ENCODE data around the gene TCOF1. TPM values are rescaled to one million over a fixed set of nuclear protein-coding genes. Genes with fewer than 3 reads are reported as not detected.
A peak's percentile ranks its signal among the peaks of the same experiment; 100 is the strongest.

The TCOF1 gene
- total and polyA plus RNA-seq, 9 donors: 16.7 to 38.3 (median 27.8) TPM

GRCh38 chr5:150448952-150449516, 91.5 kb downstream of the TCOF1 start:
- H3K4me3 ChIP-seq: peak overlapping the region; percentile 73
- no peaks in the 10 kb centered on the region for H3K9me3 ChIP-seq
- no peaks in the 10 kb centered on the region for H3K36me3 ChIP-seq
- no peaks in the 10 kb centered on the region for H3K27me3 ChIP-seq
- WGBS, 3 donors: 0% methylated on average over 31 of the region's 31 CpGs
- H3K27ac ChIP-seq: peak overlapping the region; percentile 82 to 94
- no peak for DNase-seq
- intact Hi-C loops (cut with DNase I): loop anchor here in 1 of 4 donors (10.0 kb wide), 1 partner anchor 314 kb away; no protein-coding TSS in a partner anchor
- peaks cover 3% of the 10 kb centered on the region for H3K4me1 ChIP-seq (ENCODE audit: insufficient read depth)
- TF ChIP-seq EP300 (IDR thresholded peaks at IDR 0.05): no peak
- no peak for TF ChIP-seq CTCF (IDR thresholded peaks at IDR 0.05)
- no peak for TF ChIP-seq POLR2A (IDR thresholded peaks at IDR 0.05)

Other genes starting within 250 kb of the TCOF1 start
- gene PDGFRB, start 201.9 kb upstream of the TCOF1 start, total RNA-seq: 100 to 1,000 TPM; 102 to 302 (median 212) TPM
- 100 to 1,000 TPM; 111 to 183 TPM for gene PDGFRB, start 201.9 kb upstream of the TCOF1 start, polyA plus RNA-seq
- gene CDX1, start 190.9 kb upstream of the TCOF1 start, total RNA-seq: 1 to 10 TPM in 1 of 7 donors, under 1 TPM in 6; 0.23 to 1.4 (median 0.66) TPM
- under 1 TPM; 0.18 to 0.44 TPM for gene CDX1, start 190.9 kb upstream of the TCOF1 start, polyA plus RNA-seq
- gene SLC6A7, start 167.6 kb upstream of the TCOF1 start, total RNA-seq: not detected
- gene SLC6A7, start 167.6 kb upstream of the TCOF1 start, polyA plus RNA-seq: under 1 TPM in 1 of 2 donors, not detected in 1; 0.02 TPM
- gene CAMK2A, start 67.9 kb upstream of the TCOF1 start, total RNA-seq: 1 to 10 TPM in 3 of 7 donors, under 1 TPM in 4; 0.12 to 1.3 (median 0.62) TPM
- 1 to 10 TPM in 1 of 2 donors, under 1 TPM in 1; 0.15 to 1.2 TPM for gene CAMK2A, start 67.9 kb upstream of the TCOF1 start, polyA plus RNA-seq
- gene ARSI, start 54.8 kb upstream of the TCOF1 start, total RNA-seq: 1 to 10 TPM in 4 of 7 donors, under 1 TPM in 3; 0.15 to 1.4 (median 1.1) TPM
- gene ARSI, start 54.8 kb upstream of the TCOF1 start, polyA plus RNA-seq: under 1 TPM; 0.35 to 0.63 TPM
- 100 to 1,000 TPM in 6 of 7 donors, 10 to 100 TPM in 1; 96.9 to 750 (median 384) TPM for gene CD74, start 55.2 kb downstream of the TCOF1 start, total RNA-seq
- gene CD74, start 55.2 kb downstream of the TCOF1 start, polyA plus RNA-seq: 1,000 to 10,000 TPM in 1 of 2 donors, 100 to 1,000 TPM in 1; 280 to 1,292 TPM
- gene RPS14, start 92.0 kb downstream of the TCOF1 start, total RNA-seq: 1,000 to 10,000 TPM; 2,727 to 9,295 (median 4,211) TPM
- gene RPS14, start 92.0 kb downstream of the TCOF1 start, polyA plus RNA-seq: 1,000 to 10,000 TPM; 2,234 to 8,183 TPM
- gene NDST1, start 150.4 kb downstream of the TCOF1 start, total RNA-seq: 100 to 1,000 TPM in 3 of 7 donors, 10 to 100 TPM in 4; 31.0 to 139 (median 92.8) TPM
- 10 to 100 TPM; 31.8 to 44.1 TPM for gene NDST1, start 150.4 kb downstream of the TCOF1 start, polyA plus RNA-seq